GM18867 (cell line): ENCODE measurements around the gene EPS15.

Source experiments
- ATAC-seq: cut with Tn5 transposase; IDR thresholded peaks from one replicate; pipeline ENCODE4 v1.9.1; 2021; ENCODE audit warnings: mild to moderate bottlenecking, moderate library complexity; ENCODE audit not compliant: unreplicated experiment

EPS15 gene

DNA sequence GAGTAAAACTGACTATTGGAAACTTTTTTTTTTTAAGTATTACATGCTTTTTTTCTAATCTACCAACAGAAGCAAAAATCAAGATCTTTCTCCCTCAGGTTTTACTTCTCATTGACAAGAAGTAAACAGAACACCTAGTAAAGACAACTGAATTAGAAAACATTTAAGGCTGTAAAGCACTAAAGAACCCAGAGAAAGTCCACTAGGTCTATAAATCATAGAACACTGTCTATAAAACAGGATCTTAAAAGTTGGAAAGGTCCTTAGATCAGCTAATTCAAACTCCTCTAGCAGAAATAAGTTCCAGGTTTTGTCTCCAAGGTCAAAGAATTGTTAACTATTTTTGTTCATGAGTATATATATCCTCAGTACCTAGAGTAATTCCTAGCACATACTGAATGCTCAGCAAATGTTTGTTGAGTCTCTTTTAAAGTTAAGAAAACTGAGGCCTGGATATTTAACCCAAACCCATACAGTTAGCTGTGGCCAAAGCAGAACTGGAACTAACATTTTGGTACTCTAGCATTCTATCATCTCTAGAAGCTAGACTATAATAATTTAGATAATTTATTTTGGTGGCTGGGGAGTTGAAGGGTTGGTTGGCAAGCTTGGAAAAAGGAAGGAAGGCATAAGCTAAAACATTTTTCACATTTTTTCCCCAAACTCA lies 3.0 kb downstream of the EPS15 start:
- no peak for ATAC-seq

- ATAC-seq = no peak
Measured at GRCh38 chr1:51515312-51515960, 3.6 kb downstream of the EPS15 start.

DNA sequence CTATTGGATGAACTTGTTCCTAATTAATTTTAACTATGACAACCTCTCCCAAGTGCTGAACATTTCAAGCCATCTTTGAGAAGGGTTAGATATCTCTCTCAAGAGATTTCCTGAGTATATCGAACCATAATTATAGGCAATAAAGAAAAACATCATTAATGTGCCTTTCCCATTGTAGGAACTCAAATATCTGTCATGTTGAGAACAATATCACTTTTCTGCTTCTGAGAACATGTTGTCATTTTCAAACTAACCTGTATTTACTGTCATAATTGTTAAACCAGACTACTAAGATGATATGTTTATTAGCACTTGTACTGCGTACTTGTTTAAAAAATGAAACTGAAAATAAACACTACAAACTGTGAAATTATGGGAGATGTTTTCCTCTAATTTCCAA lies 4.3 kb downstream of the EPS15 start:
- no peak for ATAC-seq

- ATAC-seq = no peak
Measured at GRCh38 chr1:51512606-51513005, 6.5 kb downstream of the EPS15 start.

DNA sequence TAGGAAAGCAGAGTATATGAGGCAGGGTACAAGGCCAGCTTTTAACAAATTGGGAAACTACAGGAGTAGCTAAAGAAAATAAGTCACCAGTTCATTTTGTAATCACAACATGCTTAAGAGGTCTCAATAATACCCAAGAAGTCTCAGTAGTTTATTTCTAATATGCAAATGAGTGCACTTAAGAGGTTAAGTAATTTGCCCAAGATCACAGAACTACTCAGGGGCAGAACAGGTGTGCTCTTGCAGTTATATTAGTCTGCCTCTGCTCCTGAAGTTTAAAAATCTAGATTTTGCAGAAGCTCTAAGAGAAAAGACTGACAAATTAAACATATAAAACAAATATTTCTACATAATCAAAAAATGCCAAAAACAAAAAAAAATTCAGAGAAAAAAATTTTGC lies 6.9 kb downstream of the EPS15 start:
- no peak for ATAC-seq

GRCh38 chr1:51509773-51510172 lies 9.3 kb downstream of the EPS15 start:
- ATAC-seq = no peak

DNA sequence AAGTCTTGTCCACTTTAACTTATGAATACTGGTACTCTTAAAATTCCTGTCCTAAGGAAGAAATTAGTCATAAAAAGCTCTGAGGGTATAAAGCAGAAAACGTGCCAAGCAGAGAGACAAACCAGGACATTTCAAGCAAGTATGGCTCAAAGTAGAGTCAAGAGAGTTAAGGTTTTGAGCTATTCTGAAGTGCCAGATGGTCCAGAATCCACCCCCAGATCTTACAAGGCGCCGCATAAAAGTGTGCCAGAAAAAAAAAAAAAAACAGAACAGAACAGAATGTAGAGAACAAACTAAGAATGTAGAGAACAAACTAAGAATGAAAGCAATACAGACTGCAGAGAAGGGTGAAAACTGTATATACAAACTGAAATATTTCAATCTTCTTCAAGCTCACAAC lies 12.5 kb downstream of the EPS15 start:
- ATAC-seq = peak; percentile 31

DNA sequence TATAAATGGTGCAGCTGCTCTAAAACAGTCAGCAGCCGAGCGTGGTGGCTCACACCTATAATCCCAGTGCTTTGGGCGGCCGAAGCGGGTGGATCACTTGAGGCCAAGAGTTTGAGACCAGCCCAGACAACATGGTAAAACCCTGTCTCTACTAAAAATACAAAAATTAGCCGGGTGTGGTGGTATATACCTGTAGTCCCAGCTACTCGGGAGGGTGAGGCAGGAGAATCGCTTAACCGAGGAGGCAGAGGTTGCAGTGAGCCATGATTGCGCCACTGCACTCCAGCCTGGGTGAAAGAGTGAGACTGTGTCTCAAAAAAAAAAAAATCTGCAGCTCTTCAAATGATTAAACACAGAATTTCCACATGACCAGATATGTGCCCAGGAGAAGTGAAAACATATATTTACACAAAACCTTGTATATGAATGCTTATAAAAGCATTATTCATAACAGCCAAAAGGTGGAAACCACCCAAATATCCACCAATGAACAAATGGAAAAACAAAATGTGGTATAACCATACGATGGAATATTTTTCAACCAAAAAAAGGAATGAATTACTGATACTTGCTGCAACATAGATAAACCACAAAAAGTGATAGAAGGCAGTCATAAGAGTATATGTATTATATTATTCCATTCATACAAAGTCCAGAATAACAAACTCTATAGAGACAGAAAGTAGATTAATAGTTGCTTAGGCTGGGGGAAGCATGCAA lies 14.1 kb downstream of the EPS15 start:
- ATAC-seq = peak; percentile 47

- peak; percentile 58 for ATAC-seq
Measured at GRCh38 chr1:51501218-51501630, 17.8 kb downstream of the EPS15 start.

DNA sequence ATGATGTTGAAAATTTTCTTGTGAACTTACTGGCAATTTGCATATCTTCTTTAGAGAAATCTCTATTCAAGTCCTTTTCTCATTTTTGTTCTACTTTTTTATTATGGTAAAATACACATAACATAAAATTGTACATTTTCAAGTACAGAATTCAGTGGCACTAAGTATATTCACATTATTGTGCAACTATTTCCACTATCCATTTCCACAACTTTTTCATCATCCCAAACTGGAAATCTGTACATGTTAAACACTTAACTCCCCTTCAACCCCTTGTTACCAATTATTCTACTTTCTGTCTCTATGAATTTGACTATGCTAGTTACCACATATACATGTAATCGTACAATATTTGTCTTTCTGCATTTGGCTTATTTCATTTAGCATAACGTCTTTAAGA lies 19.4 kb downstream of the EPS15 start:
- no peak for ATAC-seq

GRCh38 chr1:51498924-51499323 lies 20.1 kb downstream of the EPS15 start:
- ATAC-seq = no peak

DNA sequence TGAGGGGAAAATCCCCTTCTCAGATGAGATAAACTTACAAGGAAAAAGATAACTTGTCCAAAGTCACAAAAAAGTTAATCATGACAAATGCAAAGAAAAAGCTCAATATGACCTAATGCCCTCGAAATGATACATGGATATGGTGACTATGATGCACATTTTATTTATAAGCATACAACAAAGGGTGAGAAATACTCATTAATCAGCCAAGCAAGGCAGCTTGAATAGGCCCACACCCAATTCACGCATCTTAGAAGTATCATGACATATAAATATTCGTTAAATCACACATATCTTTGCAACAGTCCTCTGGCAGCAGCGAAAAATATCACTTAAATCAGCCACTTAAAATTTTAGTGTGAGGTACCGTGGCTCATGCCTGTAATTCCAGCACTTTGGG lies 21.7 kb downstream of the EPS15 start:
- ATAC-seq = no peak

DNA sequence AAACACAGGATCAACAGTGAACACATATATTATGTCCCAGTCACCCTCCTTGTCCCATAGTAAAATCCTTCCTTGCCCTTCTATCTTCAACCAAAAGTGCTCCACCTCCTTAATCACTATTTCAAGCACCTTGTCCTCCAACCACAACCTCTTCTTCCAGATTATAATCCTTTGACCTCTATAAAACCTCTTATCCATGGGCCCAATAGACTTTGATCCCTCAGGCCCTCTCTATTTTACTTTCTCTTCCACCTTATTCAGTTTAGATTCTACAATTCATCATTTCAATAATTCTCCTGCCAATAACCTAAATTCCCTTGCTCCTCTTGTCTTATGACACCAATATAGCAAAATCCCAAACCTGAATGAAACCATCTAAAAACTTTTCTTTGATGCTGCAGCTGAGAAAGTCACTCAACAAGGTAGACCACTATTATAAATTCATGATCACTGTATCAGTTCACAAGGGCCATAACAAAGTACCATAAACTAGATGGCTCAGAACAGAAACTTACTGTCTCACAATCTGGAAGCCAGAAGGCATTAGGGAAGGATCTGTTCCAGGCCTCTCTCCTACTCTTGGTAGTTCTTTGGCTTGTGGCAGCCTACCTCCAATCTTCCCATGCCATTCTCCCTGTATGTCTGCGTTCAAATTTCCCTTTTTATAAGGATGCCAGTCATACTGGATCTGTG lies 24.8 kb downstream of the EPS15 start:
- no peak for ATAC-seq

DNA sequence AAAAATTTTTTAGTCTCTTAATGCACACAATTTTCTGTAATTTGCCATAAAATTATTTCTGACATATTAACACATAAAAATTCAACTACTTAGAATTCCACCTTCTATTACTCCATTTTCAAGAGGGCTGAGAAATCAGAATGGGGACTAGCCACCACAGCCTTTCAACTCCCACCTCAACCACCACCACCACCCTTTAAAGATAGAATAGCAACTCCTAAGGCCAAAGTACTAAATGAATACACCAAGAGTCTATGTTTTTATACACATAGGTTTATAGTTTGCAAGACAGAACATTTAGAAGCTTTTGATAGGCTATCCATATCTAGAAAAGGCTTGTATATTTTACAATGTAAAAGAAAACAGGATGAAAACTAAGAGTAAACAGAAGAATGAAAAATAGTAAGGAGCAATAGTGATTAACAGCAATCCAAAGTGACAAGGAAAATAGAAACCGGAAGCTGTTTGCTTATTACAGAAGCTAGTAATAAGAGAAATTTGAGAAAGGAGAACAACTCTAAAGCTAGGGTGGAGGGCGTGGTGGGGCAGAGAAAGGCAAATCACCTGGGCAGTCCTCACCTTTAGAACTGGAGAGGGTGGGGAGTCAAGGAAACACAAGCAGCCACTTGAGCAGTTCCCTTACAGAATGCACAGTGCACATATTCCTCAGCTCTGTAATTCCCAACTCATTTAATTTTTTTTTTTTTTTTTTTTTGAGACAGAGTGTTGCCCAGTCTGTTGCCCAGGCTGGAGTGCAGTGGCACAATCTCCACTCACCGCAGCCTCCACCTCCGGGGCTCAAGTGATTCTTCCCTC lies 27.7 kb downstream of the EPS15 start:
- peak; percentile 53 for ATAC-seq

- no peak for ATAC-seq
Measured at GRCh38 chr1:51489472-51489871, 29.6 kb downstream of the EPS15 start.

- ATAC-seq = no peak
Measured at GRCh38 chr1:51488372-51489050, 30.6 kb downstream of the EPS15 start.

DNA sequence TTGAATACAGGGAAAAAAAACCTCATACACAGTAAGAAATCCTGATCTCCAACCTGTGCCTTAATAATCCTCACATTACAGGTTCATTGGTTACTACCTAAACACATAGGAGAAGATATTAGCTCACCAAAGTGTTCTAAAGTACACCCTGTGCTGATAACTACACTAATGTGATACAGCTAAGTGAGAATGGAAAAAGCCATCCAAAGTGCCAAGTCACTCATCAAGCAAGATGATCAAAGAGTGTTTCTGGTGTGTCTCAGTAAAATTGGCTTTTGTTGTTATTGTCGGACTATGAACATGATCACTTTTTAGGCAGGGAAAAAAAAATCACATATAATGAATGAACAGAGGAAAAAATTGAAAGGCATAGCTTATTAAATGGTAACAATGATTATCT lies 31.4 kb downstream of the EPS15 start:
- ATAC-seq = no peak

- no peak for ATAC-seq
Measured at GRCh38 chr1:51484591-51484990, 34.5 kb downstream of the EPS15 start.

GRCh38 chr1:51482881-51483280 lies 36.2 kb downstream of the EPS15 start:
- no peak for ATAC-seq
